Panc1 (cell line): Measurements from ENCODE around the gene ANK3. TPM values are rescaled to one million over a fixed set of nuclear protein-coding genes. Genes with fewer than 3 reads are reported as not detected.

Source experiments
- ATAC-seq: fragments of 200-7000 bp; cut with Tn5 transposase; 2 replicates; pipeline ENCODE4 v1.9.1; 2020; ENCODE audit warnings: mild to moderate bottlenecking, moderate library complexity
- BruUV-seq: library from RNA; stranded (reverse); fragments of 400-500 nt; replicated peaks from 2 replicates; lab custom pipeline; 2021; lab: Mats Ljungman, UMichigan
- CTCF ChIA-PET: fragments of 300-600 bp; sonication (Branson Sonifier 250); formaldehyde crosslinking; loops from one replicate; lab custom pipeline; 2022; ENCODE audit warnings: antibody characterized with exemption; lab: Charles Lee
- POLR2A ChIA-PET: fragments of 300-600 bp; sonication (Branson Sonifier 250); formaldehyde crosslinking; loops from one replicate; lab custom pipeline; 2022; ENCODE audit warnings: antibody characterized with exemption; lab: Charles Lee
- DNase-seq: peaks from one replicate; pipeline ENCODE4 v3.0.0-alpha.2; 2010; ENCODE audit warnings: low read depth, low spot score
- H3K27ac ChIP-seq: 2 replicates; pipeline ENCODE4 v1.5.1; 2011; ENCODE audit warnings: mild to moderate bottlenecking, low read length, inconsistent platforms
- H3K27me3 ChIP-seq: fragments of 200-500 bp; sonication (Bioruptor generic); 2 replicates; pipeline ENCODE4 v1.6.0; 2014; ENCODE audit warnings: low read length, inconsistent platforms; ENCODE audit not compliant: control insufficient read depth, insufficient read depth
- H3K36me3 ChIP-seq: fragments of 200-500 bp; sonication (Bioruptor generic); 2 replicates; pipeline ENCODE4 v1.5.1; 2014; ENCODE audit warnings: inconsistent platforms, mild to moderate bottlenecking, low read length, moderate library complexity; ENCODE audit not compliant: control insufficient read depth, insufficient read depth
- H3K4me1 ChIP-seq: 2 replicates; pipeline ENCODE4 v1.5.1; 2011; ENCODE audit warnings: inconsistent platforms, mild to moderate bottlenecking, low read length, moderate library complexity; ENCODE audit not compliant: control insufficient read depth, insufficient read depth
- H3K4me3 ChIP-seq, 2 experiments: 2 replicates each; pipeline ENCODE4 v1.5.1; 2011 to 2012; ENCODE audit warnings: low read depth in 2 of 2, low read length in 2 of 2, mild to moderate bottlenecking in 2 of 2, inconsistent platforms in 1 of 2, moderate library complexity in 1 of 2
- H3K9me3 ChIP-seq: fragments of 200-500 bp; sonication (Bioruptor generic); 2 replicates; pipeline ENCODE4 v1.5.1; 2014; ENCODE audit warnings: low read depth, mild to moderate bottlenecking, inconsistent platforms, low read length, moderate library complexity; ENCODE audit not compliant: control insufficient read depth, insufficient read depth
- POLR2AphosphoS5 ChIP-seq: IDR thresholded peaks from 2 replicates; pipeline ENCODE4 v1.6.1; 2012; ENCODE audit warnings: mild to moderate bottlenecking, low read depth, low read length, moderate library complexity
- SIN3A ChIP-seq: IDR thresholded peaks from 2 replicates; pipeline ENCODE4 v1.6.1; 2012; ENCODE audit warnings: low read depth, mild to moderate bottlenecking, low read length, moderate library complexity, borderline replicate concordance; ENCODE audit not compliant: insufficient read depth
- TCF7L2 ChIP-seq: IDR thresholded peaks from 2 replicates; pipeline ENCODE4 v1.6.1; 2011; ENCODE audit warnings: mild to moderate bottlenecking, low read depth, low read length, inconsistent platforms
- in situ Hi-C: cut with HindIII; loops from 2 replicates; pipeline ENCODE4 v1.10.0; 2016; ENCODE audit warnings: low sequenced_read_pairs, low pct_unique_long_range_greater_than_20kb
- intact Hi-C: fragments of 100-400 bp; cut with micrococcal nuclease; formaldehyde crosslinking; loops from one replicate; pipeline ENCODE4 v1.10.0; 2022; ENCODE audit not compliant: unreplicated experiment
- total RNA-seq: library from RNA; stranded (reverse); gene quantifications from one replicate; pipeline ENCODE4 v1.2.1, GENCODE V29; 2021; ENCODE audit not compliant: unreplicated experiment
- TF ChIP-seq, protein P1 (sequence below), 2 experiments: IDR thresholded peaks; 2 replicates each; pipeline ENCODE4 v1.6.1; 2011 to 2012; ENCODE audit warnings: low read depth in 2 of 2, control low read depth in 1 of 2, low read length in 1 of 2, mild to moderate bottlenecking in 1 of 2, moderate library complexity in 1 of 2; ENCODE audit not compliant: insufficient read depth in 1 of 2
- TF ChIP-seq, protein P2 (sequence below): fragments of 450-650 bp; IDR thresholded peaks from 2 replicates; pipeline ENCODE4 v1.5.1; 2017; ENCODE audit warnings: mild to moderate bottlenecking

The ANK3 gene
- total RNA-seq, 1 experiment from 2014 or later: 2.5 TPM

DNA sequence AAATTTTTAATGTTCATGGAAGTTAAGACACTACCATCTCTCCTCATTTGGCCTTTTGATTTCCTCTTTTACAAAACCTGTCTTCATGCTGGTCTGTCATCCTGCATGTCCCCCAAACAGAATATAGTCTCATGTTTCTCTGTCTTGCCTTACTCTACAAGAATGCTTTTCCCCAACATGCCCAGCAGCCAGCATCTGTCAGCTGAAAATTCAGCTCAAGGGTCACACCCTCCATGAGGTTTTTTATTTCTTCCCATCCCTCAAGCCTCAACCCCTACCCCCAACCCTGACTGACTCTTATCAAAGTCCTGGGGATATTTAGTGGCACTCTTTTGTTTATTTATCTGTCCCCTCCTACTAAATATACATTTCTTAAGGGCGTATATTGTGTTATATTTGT is 202.0 kb downstream of the ANK3 start:
- in situ Hi-C loops: no loop called here
- CTCF ChIA-PET: no interaction called here

DNA sequence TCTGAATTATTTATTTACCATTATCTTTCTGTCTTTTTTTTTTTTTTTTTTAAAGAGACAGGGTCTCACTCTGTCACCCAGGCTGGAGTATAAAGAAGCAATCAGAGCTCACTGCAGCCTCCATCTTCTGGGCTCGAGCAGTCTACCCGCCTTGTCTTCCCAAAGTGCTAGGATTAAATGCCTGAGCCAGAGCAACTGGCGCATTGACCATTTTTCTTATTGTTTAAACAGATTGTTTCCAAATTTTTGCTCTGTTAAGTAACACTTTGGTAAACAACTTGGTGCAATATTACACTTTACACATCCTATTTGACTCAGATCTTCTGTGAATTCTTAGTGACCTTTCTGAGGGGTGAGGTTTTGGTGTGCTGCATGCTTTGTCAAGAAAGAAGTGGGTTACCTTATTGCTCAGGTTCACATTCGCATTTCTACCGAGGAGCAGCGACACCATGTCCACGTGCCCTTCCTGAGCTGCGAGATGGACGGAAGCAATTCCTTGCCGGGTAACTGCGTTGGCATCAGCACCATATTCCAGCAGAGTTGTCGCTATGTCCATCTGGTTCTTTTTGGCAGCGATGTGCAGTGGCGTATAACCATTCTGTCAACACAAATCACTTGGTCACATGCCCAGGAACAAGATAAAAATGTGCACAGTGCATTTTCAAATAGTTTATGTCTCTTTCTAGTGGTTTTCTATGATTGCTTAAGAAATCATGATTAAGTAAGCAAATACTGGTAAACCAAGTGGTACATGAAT is 203.2 kb downstream of the ANK3 start:
- H3K27me3 ChIP-seq: no peaks in the 10 kb centered on the region
- in situ Hi-C loops (no loop called here), intact Hi-C loops (no loop called here)
- H3K9me3 ChIP-seq: no peaks in the 10 kb centered on the region
- CTCF ChIA-PET: no interaction called here
- H3K4me1 ChIP-seq: no peaks in the 10 kb centered on the region
- no peak for TF ChIP-seq POLR2AphosphoS5
- no peak for TF ChIP-seq TCF7L2
- no peak for TF ChIP-seq SIN3A
- TF ChIP-seq, protein P1, sequence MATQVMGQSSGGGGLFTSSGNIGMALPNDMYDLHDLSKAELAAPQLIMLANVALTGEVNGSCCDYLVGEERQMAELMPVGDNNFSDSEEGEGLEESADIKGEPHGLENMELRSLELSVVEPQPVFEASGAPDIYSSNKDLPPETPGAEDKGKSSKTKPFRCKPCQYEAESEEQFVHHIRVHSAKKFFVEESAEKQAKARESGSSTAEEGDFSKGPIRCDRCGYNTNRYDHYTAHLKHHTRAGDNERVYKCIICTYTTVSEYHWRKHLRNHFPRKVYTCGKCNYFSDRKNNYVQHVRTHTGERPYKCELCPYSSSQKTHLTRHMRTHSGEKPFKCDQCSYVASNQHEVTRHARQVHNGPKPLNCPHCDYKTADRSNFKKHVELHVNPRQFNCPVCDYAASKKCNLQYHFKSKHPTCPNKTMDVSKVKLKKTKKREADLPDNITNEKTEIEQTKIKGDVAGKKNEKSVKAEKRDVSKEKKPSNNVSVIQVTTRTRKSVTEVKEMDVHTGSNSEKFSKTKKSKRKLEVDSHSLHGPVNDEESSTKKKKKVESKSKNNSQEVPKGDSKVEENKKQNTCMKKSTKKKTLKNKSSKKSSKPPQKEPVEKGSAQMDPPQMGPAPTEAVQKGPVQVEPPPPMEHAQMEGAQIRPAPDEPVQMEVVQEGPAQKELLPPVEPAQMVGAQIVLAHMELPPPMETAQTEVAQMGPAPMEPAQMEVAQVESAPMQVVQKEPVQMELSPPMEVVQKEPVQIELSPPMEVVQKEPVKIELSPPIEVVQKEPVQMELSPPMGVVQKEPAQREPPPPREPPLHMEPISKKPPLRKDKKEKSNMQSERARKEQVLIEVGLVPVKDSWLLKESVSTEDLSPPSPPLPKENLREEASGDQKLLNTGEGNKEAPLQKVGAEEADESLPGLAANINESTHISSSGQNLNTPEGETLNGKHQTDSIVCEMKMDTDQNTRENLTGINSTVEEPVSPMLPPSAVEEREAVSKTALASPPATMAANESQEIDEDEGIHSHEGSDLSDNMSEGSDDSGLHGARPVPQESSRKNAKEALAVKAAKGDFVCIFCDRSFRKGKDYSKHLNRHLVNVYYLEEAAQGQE (IDR thresholded peaks at IDR 0.05; ENCODE audit: insufficient read depth in 1 of 2, low read depth in 2 of 2, low read length in 1 of 2): no peak
- TF ChIP-seq, protein P2, sequence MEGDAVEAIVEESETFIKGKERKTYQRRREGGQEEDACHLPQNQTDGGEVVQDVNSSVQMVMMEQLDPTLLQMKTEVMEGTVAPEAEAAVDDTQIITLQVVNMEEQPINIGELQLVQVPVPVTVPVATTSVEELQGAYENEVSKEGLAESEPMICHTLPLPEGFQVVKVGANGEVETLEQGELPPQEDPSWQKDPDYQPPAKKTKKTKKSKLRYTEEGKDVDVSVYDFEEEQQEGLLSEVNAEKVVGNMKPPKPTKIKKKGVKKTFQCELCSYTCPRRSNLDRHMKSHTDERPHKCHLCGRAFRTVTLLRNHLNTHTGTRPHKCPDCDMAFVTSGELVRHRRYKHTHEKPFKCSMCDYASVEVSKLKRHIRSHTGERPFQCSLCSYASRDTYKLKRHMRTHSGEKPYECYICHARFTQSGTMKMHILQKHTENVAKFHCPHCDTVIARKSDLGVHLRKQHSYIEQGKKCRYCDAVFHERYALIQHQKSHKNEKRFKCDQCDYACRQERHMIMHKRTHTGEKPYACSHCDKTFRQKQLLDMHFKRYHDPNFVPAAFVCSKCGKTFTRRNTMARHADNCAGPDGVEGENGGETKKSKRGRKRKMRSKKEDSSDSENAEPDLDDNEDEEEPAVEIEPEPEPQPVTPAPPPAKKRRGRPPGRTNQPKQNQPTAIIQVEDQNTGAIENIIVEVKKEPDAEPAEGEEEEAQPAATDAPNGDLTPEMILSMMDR: no peak
- H3K4me3 ChIP-seq: no peak overlapping the region
- H3K36me3 ChIP-seq: no peaks in the 10 kb centered on the region
- POLR2A ChIA-PET: no interaction called here
- ATAC-seq (no peak), DNase-seq (no peak)
- no peak overlapping the region for H3K27ac ChIP-seq
- no TSS peak for BruUV-seq

More for the DNA sequence above, 202.0 kb downstream of the ANK3 start:
- TF ChIP-seq TCF7L2: no peak
- TF ChIP-seq SIN3A: no peak
- TF ChIP-seq POLR2AphosphoS5: no peak
- TF ChIP-seq, protein P1 (IDR thresholded peaks at IDR 0.05; ENCODE audit: insufficient read depth in 1 of 2, low read depth in 2 of 2, low read length in 1 of 2): no peak
- TF ChIP-seq, protein P2: no peak
- Histone ChIP-seq H3K27ac (no peak overlapping the region), H3K4me1 (no peaks in the 10 kb centered on the region), H3K9me3 (no peaks in the 10 kb centered on the region), H3K27me3 (no peaks in the 10 kb centered on the region), H3K36me3 (no peaks in the 10 kb centered on the region), H3K4me3 (no peak overlapping the region)
- POLR2A ChIA-PET: no interaction called here
- BruUV-seq: no TSS peak
- ATAC-seq: no peak
- intact Hi-C loops: no loop called here
- DNase-seq: no peak
